Panc1 (cell line): ENCODE measurements around the gene HSPBAP1. TPM values are rescaled to one million over a fixed set of nuclear protein-coding genes. Genes with fewer than 3 reads are reported as not detected.

ENCODE experiments used
- ATAC-seq: fragments of 200-7000 bp; cut with Tn5 transposase; 2 replicates; pipeline ENCODE4 v1.9.1; 2020; ENCODE audit warnings: mild to moderate bottlenecking, moderate library complexity
- BruUV-seq: library from RNA; stranded (reverse); fragments of 400-500 nt; replicated peaks from 2 replicates; lab custom pipeline; 2021; lab: Mats Ljungman, UMichigan
- CTCF ChIA-PET: fragments of 300-600 bp; sonication (Branson Sonifier 250); formaldehyde crosslinking; loops from one replicate; lab custom pipeline; 2022; ENCODE audit warnings: antibody characterized with exemption; lab: Charles Lee
- POLR2A ChIA-PET: fragments of 300-600 bp; sonication (Branson Sonifier 250); formaldehyde crosslinking; loops from one replicate; lab custom pipeline; 2022; ENCODE audit warnings: antibody characterized with exemption; lab: Charles Lee
- DNase-seq: peaks from one replicate; pipeline ENCODE4 v3.0.0-alpha.2; 2010; ENCODE audit warnings: low read depth, low spot score
- H3K27ac ChIP-seq: 2 replicates; pipeline ENCODE4 v1.5.1; 2011; ENCODE audit warnings: mild to moderate bottlenecking, low read length, inconsistent platforms
- H3K27me3 ChIP-seq: fragments of 200-500 bp; sonication (Bioruptor generic); 2 replicates; pipeline ENCODE4 v1.6.0; 2014; ENCODE audit warnings: low read length, inconsistent platforms; ENCODE audit not compliant: control insufficient read depth, insufficient read depth
- H3K36me3 ChIP-seq: fragments of 200-500 bp; sonication (Bioruptor generic); 2 replicates; pipeline ENCODE4 v1.5.1; 2014; ENCODE audit warnings: inconsistent platforms, mild to moderate bottlenecking, low read length, moderate library complexity; ENCODE audit not compliant: control insufficient read depth, insufficient read depth
- H3K4me1 ChIP-seq: 2 replicates; pipeline ENCODE4 v1.5.1; 2011; ENCODE audit warnings: inconsistent platforms, mild to moderate bottlenecking, low read length, moderate library complexity; ENCODE audit not compliant: control insufficient read depth, insufficient read depth
- H3K4me3 ChIP-seq, 2 experiments: 2 replicates each; pipeline ENCODE4 v1.5.1; 2011 to 2012; ENCODE audit warnings: low read depth in 2 of 2, low read length in 2 of 2, mild to moderate bottlenecking in 2 of 2, inconsistent platforms in 1 of 2, moderate library complexity in 1 of 2
- H3K9me3 ChIP-seq: fragments of 200-500 bp; sonication (Bioruptor generic); 2 replicates; pipeline ENCODE4 v1.5.1; 2014; ENCODE audit warnings: low read depth, mild to moderate bottlenecking, inconsistent platforms, low read length, moderate library complexity; ENCODE audit not compliant: control insufficient read depth, insufficient read depth
- CTCF ChIP-seq: fragments of 450-650 bp; IDR thresholded peaks from 2 replicates; pipeline ENCODE4 v1.5.1; 2017; ENCODE audit warnings: mild to moderate bottlenecking
- POLR2AphosphoS5 ChIP-seq: IDR thresholded peaks from 2 replicates; pipeline ENCODE4 v1.6.1; 2012; ENCODE audit warnings: mild to moderate bottlenecking, low read depth, low read length, moderate library complexity
- REST ChIP-seq, 2 experiments: IDR thresholded peaks; 2 replicates each; pipeline ENCODE4 v1.6.1; 2011 to 2012; ENCODE audit warnings: low read depth in 2 of 2, control low read depth in 1 of 2, low read length in 1 of 2, mild to moderate bottlenecking in 1 of 2, moderate library complexity in 1 of 2; ENCODE audit not compliant: insufficient read depth in 1 of 2
- SIN3A ChIP-seq: IDR thresholded peaks from 2 replicates; pipeline ENCODE4 v1.6.1; 2012; ENCODE audit warnings: low read depth, mild to moderate bottlenecking, low read length, moderate library complexity, borderline replicate concordance; ENCODE audit not compliant: insufficient read depth
- TCF7L2 ChIP-seq: IDR thresholded peaks from 2 replicates; pipeline ENCODE4 v1.6.1; 2011; ENCODE audit warnings: mild to moderate bottlenecking, low read depth, low read length, inconsistent platforms
- in situ Hi-C: cut with HindIII; loops from 2 replicates; pipeline ENCODE4 v1.10.0; 2016; ENCODE audit warnings: low sequenced_read_pairs, low pct_unique_long_range_greater_than_20kb
- intact Hi-C: fragments of 100-400 bp; cut with micrococcal nuclease; formaldehyde crosslinking; loops from one replicate; pipeline ENCODE4 v1.10.0; 2022; ENCODE audit not compliant: unreplicated experiment
- total RNA-seq: library from RNA; stranded (reverse); gene quantifications from one replicate; pipeline ENCODE4 v1.2.1, GENCODE V29; 2021; ENCODE audit not compliant: unreplicated experiment

HSPBAP1 gene
- total RNA-seq, 1 experiment from 2014 or later = 10.8 TPM

DNA sequence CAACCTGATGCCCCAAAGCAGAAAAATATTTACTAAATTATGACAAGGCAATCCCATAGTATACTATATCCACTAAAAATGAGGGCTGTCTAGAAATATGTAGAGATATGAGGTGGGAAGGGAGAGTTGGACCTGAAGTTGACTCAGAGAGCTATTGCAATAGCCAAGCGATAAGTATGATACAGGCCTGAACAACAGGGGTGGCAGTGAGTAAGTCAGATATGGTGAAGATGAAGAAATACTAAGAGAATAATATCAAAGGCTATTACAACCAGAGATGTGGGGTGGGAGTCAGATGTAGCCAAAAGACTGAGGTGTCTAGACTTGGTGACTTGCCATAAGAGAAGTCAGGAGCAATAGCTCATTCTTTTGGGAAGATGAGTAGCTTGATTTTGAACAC lies 9.2 kb downstream of the HSPBAP1 start:
- in situ Hi-C loops (no loop called here), intact Hi-C loops (no loop called here)
- BruUV-seq = no TSS peak
- TF ChIP-seq REST (IDR thresholded peaks at IDR 0.05; ENCODE audit: insufficient read depth in 1 of 2, low read depth in 2 of 2, low read length in 1 of 2) (no peak), TCF7L2 (no peak), CTCF (no peak), SIN3A (no peak), POLR2AphosphoS5 (no peak)
- H3K27me3 ChIP-seq = no peaks in the 10 kb centered on the region
- ChIA-PET CTCF (no interaction called here), POLR2A (interaction anchor here (0.5 kb wide), 1 partner anchor 101 kb away, joined by 7 read pairs; no protein-coding TSS in a partner anchor)
- H3K4me1 ChIP-seq = no peaks in the 10 kb centered on the region
- no peaks in the 10 kb centered on the region for H3K9me3 ChIP-seq
- no peak for DNase-seq
- no peak for ATAC-seq
- H3K36me3 ChIP-seq = no peaks in the 10 kb centered on the region
- H3K4me3 ChIP-seq = no peak overlapping the region
- H3K27ac ChIP-seq = no peak overlapping the region

GRCh38 chr3:122782804-122783203 lies 10.8 kb downstream of the HSPBAP1 start:
- DNase-seq = no peak
- Histone ChIP-seq H3K27me3 (no peaks in the 10 kb centered on the region), H3K27ac (no peak overlapping the region), H3K4me1 (no peaks in the 10 kb centered on the region), H3K4me3 (no peak overlapping the region), H3K9me3 (no peaks in the 10 kb centered on the region), H3K36me3 (no peaks in the 10 kb centered on the region)
- BruUV-seq = no TSS peak
- no peak for ATAC-seq
- intact Hi-C loops (no loop called here), in situ Hi-C loops (no loop called here)
- TF ChIP-seq TCF7L2 = no peak
- no peak for TF ChIP-seq CTCF
- TF ChIP-seq SIN3A = no peak
- TF ChIP-seq REST (IDR thresholded peaks at IDR 0.05; ENCODE audit: insufficient read depth in 1 of 2, low read depth in 2 of 2, low read length in 1 of 2) = no peak
- TF ChIP-seq POLR2AphosphoS5 = no peak
- POLR2A ChIA-PET = no interaction called here
- CTCF ChIA-PET = no interaction called here
